Trophoblast cell (in vitro differentiated cells and primary cell): ENCODE results near the gene MEF2C.

Experiments
- DNase-seq, 2 donors: peaks; one replicate each; pipeline ENCODE4 v3.0.0-alpha.2; 2016
- H2AFZ ChIP-seq: 2 replicates; pipeline ENCODE4 v1.6.1; 2013; ENCODE audit warnings: low read length, moderate library complexity, mild to moderate bottlenecking; ENCODE audit not compliant: insufficient read depth, poor library complexity
- H2AK5ac ChIP-seq: 2 replicates; pipeline ENCODE4 v1.6.1; 2013; ENCODE audit warnings: mild to moderate bottlenecking, low read length
- H2BK120ac ChIP-seq: 2 replicates; pipeline ENCODE4 v1.6.1; 2013; ENCODE audit warnings: low read length, mild to moderate bottlenecking, moderate library complexity; ENCODE audit not compliant: insufficient read depth, poor library complexity
- H2BK12ac ChIP-seq: 2 replicates; pipeline ENCODE4 v1.6.1; 2013; ENCODE audit warnings: mild to moderate bottlenecking, low read length, moderate library complexity
- H2BK5ac ChIP-seq: 2 replicates; pipeline ENCODE4 v1.6.1; 2013; ENCODE audit warnings: low read length, low read depth, moderate library complexity, mild to moderate bottlenecking; ENCODE audit not compliant: poor library complexity
- H3K14ac ChIP-seq: 2 replicates; pipeline ENCODE4 v1.6.1; 2013; ENCODE audit warnings: mild to moderate bottlenecking, low read length
- H3K18ac ChIP-seq: 2 replicates; pipeline ENCODE4 v1.6.1; 2013; ENCODE audit warnings: mild to moderate bottlenecking, low read length
- H3K23ac ChIP-seq: 2 replicates; pipeline ENCODE4 v1.6.1; 2013; ENCODE audit warnings: low read length
- H3K27ac ChIP-seq: 2 replicates; pipeline ENCODE4 v1.5.1; 2013; ENCODE audit warnings: low read depth, mild to moderate bottlenecking, inconsistent platforms, low read length, moderate library complexity
- H3K27me3 ChIP-seq: 2 replicates; pipeline ENCODE4 v1.6.1; 2013; ENCODE audit warnings: inconsistent platforms, mild to moderate bottlenecking, low read length, moderate library complexity; ENCODE audit not compliant: insufficient read depth
- H3K36me3 ChIP-seq, 2 experiments: 1 replicate in 1 of 2; 2 replicates in 1 of 2; pipeline ENCODE4 v1.6.1; 2013; ENCODE audit warnings: low read length in 2 of 2, mild to moderate bottlenecking in 2 of 2, moderate library complexity in 1 of 2; ENCODE audit not compliant: insufficient read depth in 2 of 2, control insufficient read depth in 1 of 2
- H3K4ac ChIP-seq: 2 replicates; pipeline ENCODE4 v1.6.1; 2013; ENCODE audit warnings: low read depth, mild to moderate bottlenecking, low read length, moderate library complexity
- H3K4me1 ChIP-seq, 2 experiments: 1 replicate in 1 of 2; 2 replicates in 1 of 2; pipeline ENCODE4 v1.6.1; 2013; ENCODE audit warnings: low read length in 2 of 2, mild to moderate bottlenecking in 2 of 2, moderate library complexity in 1 of 2; ENCODE audit not compliant: insufficient read depth in 2 of 2, control insufficient read depth in 1 of 2
- H3K4me2 ChIP-seq: 2 replicates; pipeline ENCODE4 v1.6.1; 2013; ENCODE audit warnings: inconsistent platforms, mild to moderate bottlenecking, low read length, moderate library complexity
- H3K4me3 ChIP-seq: 2 replicates; pipeline ENCODE4 v1.5.1; 2013; ENCODE audit warnings: mild to moderate bottlenecking, low read depth, low read length, inconsistent platforms
- H3K79me1 ChIP-seq: one replicate; pipeline ENCODE4 v1.6.1; 2013; ENCODE audit warnings: low read length
- H3K79me2 ChIP-seq: 2 replicates; pipeline ENCODE4 v1.6.1; 2013; ENCODE audit warnings: low read length, mild to moderate bottlenecking; ENCODE audit not compliant: control insufficient read depth, insufficient read depth, poor library complexity
- H3K9ac ChIP-seq: 2 replicates; pipeline ENCODE4 v1.6.1; 2013; ENCODE audit warnings: mild to moderate bottlenecking, low read length
- H3K9me3 ChIP-seq: 2 replicates; pipeline ENCODE4 v1.6.1; 2013; ENCODE audit warnings: low read depth, mild to moderate bottlenecking, control low read depth, inconsistent platforms, low read length; ENCODE audit not compliant: insufficient read depth
- H4K12ac ChIP-seq: 2 replicates; pipeline ENCODE4 v1.6.1; 2013; ENCODE audit warnings: low read depth, mild to moderate bottlenecking, low read length, moderate library complexity
- H4K8ac ChIP-seq: 2 replicates; pipeline ENCODE4 v1.6.1; 2013; ENCODE audit warnings: low read depth, mild to moderate bottlenecking, low read length, moderate library complexity
- H4K91ac ChIP-seq: one replicate; pipeline ENCODE4 v1.6.1; 2013; ENCODE audit warnings: low read depth, mild to moderate bottlenecking, low read length, moderate library complexity
- WGBS: extraction: QIAGEN DNeasy Blood & Tissue Kit; methylation state at CpG from one replicate; pipeline ENCODE4 v1.1.7; 2013; ENCODE audit warnings: missing lambda C conversion rate; ENCODE audit not compliant: insufficient read length, insufficient coverage; ENCODE audit errors: extremely low coverage; 5-methylcytosine and 5-hydroxymethylcytosine counted together

Gene MEF2C

DNA sequence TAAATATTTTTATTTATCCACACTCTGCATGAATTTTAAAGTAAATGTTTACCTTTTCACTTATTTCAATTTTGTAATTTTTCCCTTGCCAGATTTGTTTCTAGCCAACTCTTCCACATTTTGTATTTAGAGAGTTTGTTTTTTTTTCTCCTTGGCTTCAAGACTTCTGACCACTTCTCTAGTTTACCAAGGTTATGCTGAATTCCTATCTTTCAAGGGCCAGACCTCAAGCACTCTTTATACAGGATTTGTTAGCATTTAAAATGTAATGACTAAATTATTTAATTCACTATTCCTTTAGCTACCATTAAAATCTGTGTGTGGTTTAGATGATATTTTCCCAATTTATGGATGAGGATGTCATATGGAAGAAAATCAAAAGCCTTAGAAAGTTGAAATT, 42.5 kb downstream of the MEF2C start:
- Histone ChIP-seq H4K91ac (no peak overlapping the region), H3K9ac (no peak overlapping the region), H4K12ac (no peak overlapping the region), H3K27me3 (no peaks in the 10 kb centered on the region), H3K23ac (no peak overlapping the region), H3K79me1 (no peaks in the 10 kb centered on the region), H3K4ac (no peak overlapping the region), H2BK5ac (no peak overlapping the region), H2BK12ac (no peak overlapping the region), H2BK120ac (no peak overlapping the region), H3K18ac (no peak overlapping the region), H3K4me3 (no peak overlapping the region), H3K36me3 (no peaks in the 10 kb centered on the region), H2AK5ac (no peak overlapping the region), H3K79me2 (no peaks in the 10 kb centered on the region), H3K4me1 (no peaks in the 10 kb centered on the region), H3K27ac (no peak overlapping the region), H3K4me2 (no peak overlapping the region), H3K9me3 (no peaks in the 10 kb centered on the region), H3K14ac (no peak overlapping the region), H4K8ac (no peak overlapping the region), H2AFZ (no peak overlapping the region)
- no peak for DNase-seq

DNA sequence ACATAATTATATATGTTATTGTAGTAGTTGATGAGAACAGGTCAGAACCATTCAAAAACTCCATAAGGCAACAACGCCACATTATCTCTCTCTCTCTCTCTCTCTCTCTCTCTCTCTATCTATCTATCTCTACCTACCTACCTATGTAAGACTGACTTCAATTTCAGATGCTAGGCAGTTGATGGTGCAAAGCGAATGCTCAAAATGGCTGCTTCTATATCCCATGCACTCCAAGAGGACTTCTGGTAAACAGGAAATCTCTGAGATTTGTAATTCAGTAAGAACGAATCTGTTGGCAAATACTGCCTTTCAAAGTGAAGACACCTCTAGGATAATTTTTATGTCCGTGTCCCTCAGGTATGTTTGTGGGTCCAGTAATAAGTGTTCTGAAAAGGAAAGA, 43.7 kb downstream of the MEF2C start:
- no peaks in the 10 kb centered on the region for H3K27me3 ChIP-seq
- H3K23ac ChIP-seq: no peak overlapping the region
- H3K79me1 ChIP-seq: no peaks in the 10 kb centered on the region
- H3K27ac ChIP-seq: no peak overlapping the region
- H2BK5ac ChIP-seq: no peak overlapping the region
- WGBS: no CpG with 5 or more reads among the region's 4 CpGs
- H2BK120ac ChIP-seq: no peak overlapping the region
- no peak overlapping the region for H4K12ac ChIP-seq
- no peaks in the 10 kb centered on the region for H3K79me2 ChIP-seq
- no peaks in the 10 kb centered on the region for H3K36me3 ChIP-seq
- H3K4ac ChIP-seq: no peak overlapping the region
- no peak overlapping the region for H2AFZ ChIP-seq
- H3K4me3 ChIP-seq: no peak overlapping the region
- no peak overlapping the region for H3K14ac ChIP-seq
- H3K9me3 ChIP-seq: no peaks in the 10 kb centered on the region
- no peak for DNase-seq
- H3K4me2 ChIP-seq: no peak overlapping the region
- no peaks in the 10 kb centered on the region for H3K4me1 ChIP-seq
- no peak overlapping the region for H3K18ac ChIP-seq
- H2AK5ac ChIP-seq: no peak overlapping the region
- no peak overlapping the region for H3K9ac ChIP-seq
- no peak overlapping the region for H2BK12ac ChIP-seq
- no peak overlapping the region for H4K91ac ChIP-seq
- H4K8ac ChIP-seq: no peak overlapping the region

DNA sequence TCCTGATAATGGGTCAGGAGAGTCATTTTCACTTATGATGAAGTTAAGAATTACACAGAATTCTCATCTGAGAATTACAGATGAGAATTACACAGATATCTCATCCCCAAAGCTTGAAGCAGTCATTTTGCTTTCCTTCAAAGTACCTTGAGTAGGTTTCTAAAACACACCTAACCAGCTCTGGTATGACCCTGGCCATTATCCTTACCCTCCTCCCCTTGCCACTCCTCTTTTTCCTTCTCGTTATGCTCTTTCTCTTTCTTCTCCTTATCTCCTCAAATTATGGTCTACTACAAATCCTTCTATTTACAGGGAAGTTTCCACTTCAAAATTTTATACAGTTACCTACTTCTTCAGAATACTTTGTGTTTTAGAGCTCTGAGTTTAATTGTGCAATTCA, 44.5 kb downstream of the MEF2C start:
- Histone ChIP-seq H3K4me2 (no peak overlapping the region), H3K4ac (no peak overlapping the region), H3K36me3 (no peaks in the 10 kb centered on the region), H3K27me3 (no peaks in the 10 kb centered on the region), H3K4me3 (no peak overlapping the region), H4K8ac (no peak overlapping the region), H3K18ac (no peak overlapping the region), H3K23ac (no peak overlapping the region), H4K12ac (no peak overlapping the region), H3K9me3 (no peaks in the 10 kb centered on the region), H4K91ac (no peak overlapping the region), H2BK120ac (no peak overlapping the region), H2AK5ac (no peak overlapping the region), H3K9ac (no peak overlapping the region), H3K27ac (no peak overlapping the region), H3K14ac (no peak overlapping the region), H3K4me1 (no peaks in the 10 kb centered on the region), H3K79me2 (no peaks in the 10 kb centered on the region), H2BK12ac (no peak overlapping the region), H2BK5ac (no peak overlapping the region), H2AFZ (no peak overlapping the region), H3K79me1 (no peaks in the 10 kb centered on the region)
- no CpG with 5 or more reads among the region's 1 CpG for WGBS
- no peak for DNase-seq

DNA sequence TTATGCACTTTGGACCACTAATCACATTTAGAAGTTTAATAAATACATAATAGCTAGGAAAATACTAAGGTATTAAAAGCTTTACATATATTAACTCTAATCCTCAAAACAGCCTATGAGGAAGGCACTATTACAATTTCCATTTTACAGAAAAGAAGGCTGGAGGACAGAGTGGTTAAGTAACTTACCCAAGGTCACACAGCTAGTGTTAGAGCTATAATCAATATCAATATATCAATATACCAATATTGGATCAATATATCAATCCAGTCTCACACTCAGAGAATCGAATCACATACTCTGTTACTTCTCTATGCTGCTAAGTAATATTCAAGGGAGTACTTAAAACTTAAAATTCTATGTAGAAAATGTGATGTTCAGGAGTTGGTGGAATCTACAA, 45.2 kb downstream of the MEF2C start:
- Histone ChIP-seq H3K4me2 (no peak overlapping the region), H2AFZ (no peak overlapping the region), H4K12ac (no peak overlapping the region), H3K36me3 (no peaks in the 10 kb centered on the region), H3K14ac (no peak overlapping the region), H2AK5ac (no peak overlapping the region), H3K79me2 (no peaks in the 10 kb centered on the region), H3K9me3 (no peaks in the 10 kb centered on the region), H3K4ac (no peak overlapping the region), H3K4me1 (no peaks in the 10 kb centered on the region), H3K18ac (no peak overlapping the region), H2BK120ac (no peak overlapping the region), H3K27ac (no peak overlapping the region), H3K27me3 (no peaks in the 10 kb centered on the region), H4K91ac (no peak overlapping the region), H2BK12ac (no peak overlapping the region), H3K4me3 (no peak overlapping the region), H3K23ac (no peak overlapping the region), H4K8ac (no peak overlapping the region), H3K79me1 (no peaks in the 10 kb centered on the region), H2BK5ac (no peak overlapping the region), H3K9ac (no peak overlapping the region)
- WGBS: no CpG with 5 or more reads among the region's 1 CpG
- no peak for DNase-seq

DNA sequence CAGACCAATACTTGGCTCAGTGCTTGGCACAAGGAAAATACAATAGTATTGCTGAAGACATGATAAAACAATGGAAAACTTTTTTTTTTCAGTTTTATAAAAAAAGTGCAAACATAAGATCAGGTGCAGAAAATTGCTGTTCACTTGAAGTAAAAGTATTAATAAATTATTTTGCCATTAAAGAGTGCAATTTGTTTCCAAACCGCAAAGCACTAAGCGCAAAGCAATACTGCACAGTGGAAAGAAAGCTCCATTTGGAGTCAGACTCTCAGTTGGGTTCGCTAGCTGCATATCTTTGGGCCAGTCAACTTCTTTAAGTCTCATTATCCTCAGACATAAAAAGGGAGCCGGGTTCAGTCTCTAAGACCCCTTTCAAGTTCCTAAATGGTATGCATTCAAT, 45.8 kb downstream of the MEF2C start:
- no peak overlapping the region for H3K23ac ChIP-seq
- no peaks in the 10 kb centered on the region for H3K9me3 ChIP-seq
- no peak overlapping the region for H2AFZ ChIP-seq
- no peak overlapping the region for H4K12ac ChIP-seq
- H2AK5ac ChIP-seq: no peak overlapping the region
- no peak overlapping the region for H4K91ac ChIP-seq
- H3K36me3 ChIP-seq: no peaks in the 10 kb centered on the region
- H3K79me1 ChIP-seq: no peaks in the 10 kb centered on the region
- no peak overlapping the region for H3K18ac ChIP-seq
- H3K14ac ChIP-seq: no peak overlapping the region
- H3K4me3 ChIP-seq: no peak overlapping the region
- no peak overlapping the region for H2BK120ac ChIP-seq
- WGBS: no CpG with 5 or more reads among the region's 4 CpGs
- no peak overlapping the region for H2BK5ac ChIP-seq
- H3K27me3 ChIP-seq: no peaks in the 10 kb centered on the region
- H4K8ac ChIP-seq: no peak overlapping the region
- H3K27ac ChIP-seq: no peak overlapping the region
- no peak overlapping the region for H2BK12ac ChIP-seq
- no peak overlapping the region for H3K4me2 ChIP-seq
- H3K9ac ChIP-seq: no peak overlapping the region
- no peak for DNase-seq
- no peaks in the 10 kb centered on the region for H3K79me2 ChIP-seq
- H3K4me1 ChIP-seq: no peaks in the 10 kb centered on the region
- no peak overlapping the region for H3K4ac ChIP-seq
